Liver (tissue), 9 donors: Measurements from ENCODE around the gene TIGIT. TPM values are rescaled to one million over a fixed set of nuclear protein-coding genes. Genes with fewer than 3 reads are reported as not detected.

Experiments used
- DNase-seq: peaks from one replicate; pipeline ENCODE4 v3.0.0-alpha.2; 2017; ENCODE audit warnings: low spot score
- H3K27ac ChIP-seq, 2 donors: one replicate each; pipeline ENCODE4 v1.7.0; 2013; ENCODE audit warnings: inconsistent platforms in 2 of 2, low read length in 2 of 2, control low read depth in 1 of 2, low read depth in 1 of 2, mild to moderate bottlenecking in 1 of 2
- H3K27me3 ChIP-seq, 4 donors: one replicate each; pipeline versions ENCODE4 v1.6.1 to v1.7.0; 2013; ENCODE audit warnings: low read length in 3 of 4, inconsistent platforms in 1 of 4, mild to moderate bottlenecking in 1 of 4, moderate library complexity in 1 of 4; ENCODE audit not compliant: control insufficient read depth in 4 of 4, insufficient read depth in 4 of 4
- H3K36me3 ChIP-seq, 4 donors: one replicate each; pipeline versions ENCODE4 v1.6.1 to v1.7.0; 2013; ENCODE audit warnings: low read length in 3 of 4, mild to moderate bottlenecking in 3 of 4, low read depth in 1 of 4, moderate library complexity in 1 of 4; ENCODE audit not compliant: control insufficient read depth in 4 of 4, insufficient read depth in 3 of 4
- H3K4me1 ChIP-seq, 4 donors: one replicate each; pipeline versions ENCODE4 v1.6.1 to v1.7.0; 2013; ENCODE audit warnings: low read length in 3 of 4, mild to moderate bottlenecking in 3 of 4, moderate library complexity in 1 of 4; ENCODE audit not compliant: control insufficient read depth in 4 of 4, insufficient read depth in 4 of 4
- H3K4me3 ChIP-seq, 3 donors: one replicate each; pipeline versions ENCODE4 v1.6.1 to v1.7.0; 2013; ENCODE audit warnings: low read length in 3 of 3, control low read depth in 1 of 3, low read depth in 1 of 3, mild to moderate bottlenecking in 1 of 3
- H3K9ac ChIP-seq, 2 donors: one replicate each; pipeline ENCODE4 v1.7.0; 2013; ENCODE audit warnings: low read length in 2 of 2, mild to moderate bottlenecking in 2 of 2, moderate library complexity in 2 of 2, control low read depth in 1 of 2, low read depth in 1 of 2
- H3K9me3 ChIP-seq, 4 donors: one replicate each; pipeline versions ENCODE4 v1.6.1 to v1.7.0; 2013; ENCODE audit warnings: low read length in 3 of 4; ENCODE audit not compliant: control insufficient read depth in 4 of 4
- ATF3 ChIP-seq: IDR thresholded peaks from 2 replicates; pipeline ENCODE4 v1.6.1; 2016; ENCODE audit warnings: antibody characterized with exemption
- EGR1 ChIP-seq, 2 donors: IDR thresholded peaks; 2 replicates each; pipeline ENCODE4 v1.6.1; 2016 to 2018; ENCODE audit warnings: antibody characterized with exemption in 2 of 2, low read depth in 2 of 2
- FOXA1 ChIP-seq: IDR thresholded peaks from 2 replicates; pipeline ENCODE4 v1.6.1; 2016; ENCODE audit warnings: antibody characterized with exemption
- FOXA2 ChIP-seq: IDR thresholded peaks from 2 replicates; pipeline ENCODE4 v1.6.1; 2016; ENCODE audit warnings: antibody characterized with exemption
- GABPA ChIP-seq, 2 donors: IDR thresholded peaks in 1 of 2; conservative IDR thresholded peaks in 1 of 2; 2 replicates each; pipeline ENCODE4 v1.6.1; 2016; ENCODE audit warnings: antibody characterized with exemption in 2 of 2, mild to moderate bottlenecking in 1 of 2, moderate library complexity in 1 of 2
- HNF4A ChIP-seq, 2 donors: conservative IDR thresholded peaks; 2 replicates each; pipeline ENCODE4 v1.6.1; 2016; ENCODE audit warnings: antibody characterized with exemption in 2 of 2, mild to moderate bottlenecking in 2 of 2
- HNF4G ChIP-seq: IDR thresholded peaks from 2 replicates; pipeline ENCODE4 v1.6.1; 2016; ENCODE audit warnings: antibody characterized with exemption
- JUND ChIP-seq, 2 donors: IDR thresholded peaks; 2 replicates each; pipeline ENCODE4 v1.6.1; 2016; ENCODE audit warnings: antibody characterized with exemption in 2 of 2
- MAX ChIP-seq: IDR thresholded peaks from 2 replicates; pipeline ENCODE4 v1.6.1; 2016; ENCODE audit warnings: antibody characterized with exemption
- NR2F2 ChIP-seq: IDR thresholded peaks from 2 replicates; pipeline ENCODE4 v1.6.1; 2016; ENCODE audit warnings: antibody characterized with exemption
- RAD21 ChIP-seq, 2 donors: IDR thresholded peaks; 2 replicates each; pipeline ENCODE4 v1.6.1; 2016; ENCODE audit warnings: antibody characterized with exemption in 2 of 2, mild to moderate bottlenecking in 2 of 2
- REST ChIP-seq: IDR thresholded peaks from 2 replicates; pipeline ENCODE4 v1.6.1; 2016; ENCODE audit warnings: antibody characterized with exemption, mild to moderate bottlenecking
- RXRA ChIP-seq, 2 donors: IDR thresholded peaks; 2 replicates each; pipeline ENCODE4 v1.6.1; 2017 to 2018; ENCODE audit warnings: antibody characterized with exemption in 2 of 2, mild to moderate bottlenecking in 1 of 2
- TAF1 ChIP-seq: conservative IDR thresholded peaks from 2 replicates; pipeline ENCODE4 v1.6.1; 2016; ENCODE audit warnings: antibody characterized with exemption, mild to moderate bottlenecking
- YY1 ChIP-seq: IDR thresholded peaks from 2 replicates; pipeline ENCODE4 v1.6.1; 2016; ENCODE audit warnings: antibody characterized with exemption, mild to moderate bottlenecking
- ZBTB33 ChIP-seq: IDR thresholded peaks from 2 replicates; pipeline ENCODE4 v1.6.1; 2016; ENCODE audit warnings: antibody characterized with exemption
- WGBS: extraction: QIAGEN DNeasy Blood & Tissue Kit; methylation state at CpG from one replicate; pipeline ENCODE4 v1.1.7; 2013; 5-methylcytosine and 5-hydroxymethylcytosine counted together
- polyA plus RNA-seq, 2 donors: library from polyadenylated mRNA; stranded (reverse) in 1 of 2; unstranded in 1 of 2; fragments of 200-250 nt in 1 of 2; fragments of >200 nt in 1 of 2; fragmentation: Nextera tagmentation in 1 of 2; extraction: Ambion mirVana in 1 of 2; gene quantifications; one replicate each; pipeline versions ENCODE4 v1.2.1 to v1.2.3, GENCODE V29; 2013 to 2015
- total RNA-seq, 2 donors: library from RNA; depleted of rRNA; stranded (reverse); fragments of >200 nt; gene quantifications; one replicate each; pipeline ENCODE4 v1.2.3, GENCODE V29; 2014
- donor health status: healthy.
- donor health status: healthy.
- donor health status: healthy.
- donor health status: healthy.
- donor health status: healthy.

TIGIT gene
- total and polyA plus RNA-seq, 4 donors, result 0.06 to 0.92 (median 0.38) TPM

GRCh38 chr3:114328345-114328744, 34.5 kb downstream of the TIGIT start:
- no peak overlapping the region for H3K27ac ChIP-seq

GRCh38 chr3:114329823-114330222, 36.0 kb downstream of the TIGIT start:
- Histone ChIP-seq H3K9ac (no peak overlapping the region), H3K27ac (no peak overlapping the region), H3K4me3 (no peak overlapping the region), H3K4me1 (no peaks in the 10 kb centered on the region), H3K9me3 (no peaks in the 10 kb centered on the region), H3K36me3 (peaks cover 0 to 8% (median 4%) of the 10 kb centered on the region in 4 donors), H3K27me3 (no peaks in the 10 kb centered on the region)
- DNase-seq, result no peak
- TF ChIP-seq RXRA (IDR thresholded peaks at IDR 0.05), result no peak
- no peak for TF ChIP-seq FOXA2
- no peak for TF ChIP-seq JUND (IDR thresholded peaks at IDR 0.05)
- TF ChIP-seq TAF1, result no peak
- no peak for TF ChIP-seq MAX
- no peak for TF ChIP-seq REST
- TF ChIP-seq EGR1 (IDR thresholded peaks at IDR 0.05; ENCODE audit: low read depth in 2 of 2), result no peak
- no peak for TF ChIP-seq ATF3
- TF ChIP-seq ZBTB33, result no peak
- no peak for TF ChIP-seq YY1
- no peak for TF ChIP-seq HNF4A (conservative IDR thresholded peaks at IDR 0.05)
- no peak for TF ChIP-seq GABPA (IDR thresholded peaks at IDR 0.05 in 1 of 2, conservative IDR thresholded peaks at IDR 0.05 in 1 of 2)
- TF ChIP-seq RAD21 (IDR thresholded peaks at IDR 0.05), result no peak
- TF ChIP-seq NR2F2, result no peak
- no peak for TF ChIP-seq FOXA1
- 96% methylated on average over 2 of the region's 2 CpGs for WGBS

More at GRCh38 chr3:114328345-114328744, 34.5 kb downstream of the TIGIT start:
- 92% methylated on average over 3 of the region's 3 CpGs for WGBS
- Histone ChIP-seq H3K4me3 (no peak overlapping the region), H3K4me1 (no peaks in the 10 kb centered on the region), H3K9ac (no peak overlapping the region), H3K9me3 (no peaks in the 10 kb centered on the region), H3K27me3 (no peaks in the 10 kb centered on the region), H3K36me3 (peaks cover 0 to 10% (median 4%) of the 10 kb centered on the region in 4 donors)
- no peak for TF ChIP-seq HNF4G
- no peak for TF ChIP-seq EGR1 (IDR thresholded peaks at IDR 0.05; ENCODE audit: low read depth in 2 of 2)
- no peak for TF ChIP-seq GABPA (IDR thresholded peaks at IDR 0.05 in 1 of 2, conservative IDR thresholded peaks at IDR 0.05 in 1 of 2)
- TF ChIP-seq ATF3, result no peak
- TF ChIP-seq REST, result no peak
- TF ChIP-seq RXRA (IDR thresholded peaks at IDR 0.05), result no peak
- TF ChIP-seq TAF1, result no peak
- no peak for DNase-seq
